GM12864 (cell line): ENCODE measurements around the gene LZTR1.

Experiments used
- DNase-seq: peaks from one replicate; pipeline ENCODE4 v3.0.0-alpha.2; 2011; ENCODE audit warnings: low read depth
- H3K4me3 ChIP-seq: 2 replicates; pipeline ENCODE4 v1.5.1; 2011; ENCODE audit warnings: mild to moderate bottlenecking, low read depth, low read length, control low read depth
- CTCF ChIP-seq: IDR thresholded peaks from 2 replicates; pipeline ENCODE4 v1.5.1; 2011; ENCODE audit warnings: low read depth, mild to moderate bottlenecking, moderate library complexity, low read length, control low read depth, inconsistent platforms; ENCODE audit errors: missing control alignments

The LZTR1 gene

GRCh38 chr22:21018314-21018713 lies 36.2 kb downstream of the LZTR1 start:
- no peak for DNase-seq
- H3K4me3 ChIP-seq = no peak overlapping the region
- no peak for TF ChIP-seq CTCF

- peak; percentile 68 for TF ChIP-seq CTCF
- DNase-seq = no peak
These were observed 38.8 kb downstream of the LZTR1 start for GRCh38 chr22:21020802-21021429.

GRCh38 chr22:21022507-21022906 lies 40.4 kb downstream of the LZTR1 start:
- no peak overlapping the region for H3K4me3 ChIP-seq
- DNase-seq = no peak
- TF ChIP-seq CTCF = no peak

More at GRCh38 chr22:21020802-21021429, 38.8 kb downstream of the LZTR1 start:
- H3K4me3 ChIP-seq = no peak overlapping the region

- no peak for DNase-seq
- peak; percentile 47 for TF ChIP-seq CTCF
- H3K4me3 ChIP-seq = no peak overlapping the region
These were observed 41.0 kb downstream of the LZTR1 start for GRCh38 chr22:21022955-21023614.

- no peak overlapping the region for H3K4me3 ChIP-seq
- no peak for DNase-seq
- no peak for TF ChIP-seq CTCF
These were observed 43.2 kb downstream of the LZTR1 start for GRCh38 chr22:21025266-21025665.

- no peak overlapping the region for H3K4me3 ChIP-seq
- TF ChIP-seq CTCF = no peak
- no peak for DNase-seq
These were observed 44.0 kb downstream of the LZTR1 start for GRCh38 chr22:21025763-21026755.
